Ammon's horn (tissue), 1 donor: ENCODE measurements around the gene LRRC18.

Experiments
- DNase-seq: peaks from one replicate; pipeline ENCODE4 v3.0.0-alpha.2; 2016; ENCODE audit warnings: low spot score

Gene LRRC18

GRCh38 chr10:48946332-48946731 is 6.7 kb upstream of the LRRC18 start:
- no peak for DNase-seq

- no peak for DNase-seq
Observed at GRCh38 chr10:48945441-48946130, 5.9 kb upstream of the LRRC18 start.

- no peak for DNase-seq
Observed at GRCh38 chr10:48944171-48944570, 4.5 kb upstream of the LRRC18 start.

GRCh38 chr10:48943096-48943495 is 3.5 kb upstream of the LRRC18 start:
- DNase-seq, result no peak

GRCh38 chr10:48941427-48942075 is 1.9 kb upstream of the LRRC18 start:
- DNase-seq, result no peak

- no peak for DNase-seq
Observed at GRCh38 chr10:48940958-48941357, 1.3 kb upstream of the LRRC18 start.

- no peak for DNase-seq
Observed at GRCh38 chr10:48940372-48940771, 732 bp upstream of the LRRC18 start.

- no peak for DNase-seq
Observed at GRCh38 chr10:48938990-48939536, 577 bp downstream of the LRRC18 start.

GRCh38 chr10:48938281-48938680 is 1.4 kb downstream of the LRRC18 start:
- no peak for DNase-seq

GRCh38 chr10:48937796-48938195 is 1.8 kb downstream of the LRRC18 start:
- no peak for DNase-seq

- no peak for DNase-seq
Observed at GRCh38 chr10:48935577-48935976, 4.1 kb downstream of the LRRC18 start.

- no peak for DNase-seq
Observed at GRCh38 chr10:48934672-48935501, 4.8 kb downstream of the LRRC18 start.

- no peak for DNase-seq
Observed at GRCh38 chr10:48932831-48933664, 6.6 kb downstream of the LRRC18 start.

GRCh38 chr10:48931188-48931587 is 8.5 kb downstream of the LRRC18 start:
- no peak for DNase-seq

GRCh38 chr10:48929413-48929990 is 10.1 kb downstream of the LRRC18 start:
- DNase-seq, result no peak

GRCh38 chr10:48926764-48927540 is 12.7 kb downstream of the LRRC18 start:
- no peak for DNase-seq

- no peak for DNase-seq
Observed at GRCh38 chr10:48926255-48926654, 13.4 kb downstream of the LRRC18 start.

GRCh38 chr10:48924988-48925387 is 14.7 kb downstream of the LRRC18 start:
- DNase-seq, result no peak

GRCh38 chr10:48923748-48924147 is 15.9 kb downstream of the LRRC18 start:
- no peak for DNase-seq

GRCh38 chr10:48913674-48914073 is 26.0 kb downstream of the LRRC18 start:
- DNase-seq, result no peak

GRCh38 chr10:48910548-48910947 is 29.1 kb downstream of the LRRC18 start:
- no peak for DNase-seq
